Loucy (cell line): ENCODE results near the gene FAM3C.
"Not testable (repeated sequence)": the region's sequence is repeated elsewhere in the genome, so short reads cannot be mapped to it uniquely, and the experiment has no call there.

Source experiments
- H2AFZ ChIP-seq: fragments of 200-600 bp; sonication (generic); 2 replicates; pipeline ENCODE4 v1.6.0; 2016; ENCODE audit warnings: antibody characterized with exemption, mild to moderate bottlenecking, low read length, moderate library complexity
- H3F3A ChIP-seq: fragments of 200-600 bp; 2 replicates; pipeline ENCODE4 v1.6.0; 2016; ENCODE audit warnings: antibody characterized with exemption, low read depth, mild to moderate bottlenecking
- H3K27me3 ChIP-seq: fragments of 200-600 bp; sonication (generic); 2 replicates; pipeline ENCODE4 v1.6.1; 2014; ENCODE audit warnings: low read length, mild to moderate bottlenecking; ENCODE audit not compliant: insufficient read depth, poor library complexity, severe bottlenecking
- H3K36me3 ChIP-seq: fragments of 200-600 bp; sonication (generic); 2 replicates; pipeline ENCODE4 v1.6.1; 2016; ENCODE audit warnings: low read length; ENCODE audit not compliant: insufficient read depth
- H3K4me1 ChIP-seq: fragments of 200-600 bp; sonication (generic); 2 replicates; pipeline ENCODE4 v1.5.1; 2014; ENCODE audit warnings: low read length, mild to moderate bottlenecking; ENCODE audit not compliant: insufficient read depth, poor library complexity, severe bottlenecking
- H3K4me2 ChIP-seq: fragments of 200-600 bp; sonication (generic); 2 replicates; pipeline ENCODE4 v1.6.0; 2014; ENCODE audit warnings: antibody characterized with exemption, low read length, low read depth, mild to moderate bottlenecking; ENCODE audit not compliant: poor library complexity, severe bottlenecking
- H3K4me3 ChIP-seq: fragments of 200-600 bp; sonication (generic); 2 replicates; pipeline ENCODE4 v1.5.1; 2014; ENCODE audit warnings: low read length, mild to moderate bottlenecking, mixed read lengths; ENCODE audit not compliant: poor library complexity, severe bottlenecking
- H3K79me2 ChIP-seq: fragments of 200-600 bp; sonication (generic); 2 replicates; pipeline ENCODE4 v1.6.1; 2014; ENCODE audit warnings: low read length; ENCODE audit not compliant: insufficient read depth
- H3K9ac ChIP-seq: fragments of 200-600 bp; sonication (generic); 2 replicates; pipeline ENCODE4 v1.6.0; 2014; ENCODE audit warnings: mild to moderate bottlenecking, low read depth, low read length, moderate library complexity; ENCODE audit not compliant: poor library complexity, severe bottlenecking
- H3K9me2 ChIP-seq: fragments of 200-600 bp; sonication (generic); replicated peaks from 2 replicates; pipeline ENCODE4 v1.6.1; 2016; ENCODE audit warnings: low read depth, low read length, mixed read lengths
- H3K9me3 ChIP-seq: fragments of 200-600 bp; sonication (generic); 2 replicates; pipeline ENCODE4 v1.6.1; 2014; ENCODE audit warnings: mild to moderate bottlenecking, antibody characterized with exemption, low read length, low read depth; ENCODE audit not compliant: insufficient read depth
- H4K20me1 ChIP-seq: fragments of 200-600 bp; sonication (generic); 2 replicates; pipeline ENCODE4 v1.6.0; 2014; ENCODE audit warnings: antibody characterized with exemption, low read length, mild to moderate bottlenecking; ENCODE audit not compliant: insufficient read depth, poor library complexity, severe bottlenecking
- EZH2phosphoT487 ChIP-seq: fragments of 200-600 bp; IDR thresholded peaks from 2 replicates; pipeline ENCODE4 v1.6.1; 2018; ENCODE audit warnings: antibody characterized with exemption, mild to moderate bottlenecking, moderate library complexity, borderline replicate concordance
- TF ChIP-seq, protein P1 (sequence below): fragments of 200-600 bp; sonication (generic); conservative IDR thresholded peaks from 2 replicates; pipeline ENCODE4 v1.5.1; 2014; ENCODE audit warnings: mild to moderate bottlenecking, antibody characterized with exemption, low read length

FAM3C gene

DNA sequence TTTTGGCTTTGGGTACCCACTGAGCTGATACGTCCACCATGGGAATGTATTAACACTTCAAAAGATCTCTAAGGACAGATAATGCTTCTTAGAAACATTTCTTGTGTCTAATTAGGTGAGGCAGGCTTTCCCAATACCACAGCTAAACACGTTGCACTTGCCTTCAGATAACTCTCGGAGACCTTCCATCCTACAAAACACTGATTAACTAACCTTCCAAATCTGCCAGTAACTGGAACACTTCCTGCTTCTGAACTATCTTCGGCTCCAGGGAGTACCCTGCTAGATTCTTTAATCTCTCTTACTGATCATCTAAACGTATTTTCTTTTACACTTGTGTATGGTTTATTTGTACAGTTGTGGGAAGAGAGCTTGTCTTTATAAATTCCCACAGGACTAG is 68.4 kb downstream of the FAM3C start:
- no peaks in the 10 kb centered on the region for H3K79me2 ChIP-seq
- H3K9me3 ChIP-seq, result no peaks in the 10 kb centered on the region
- no peak overlapping the region for H3K4me2 ChIP-seq
- no peaks in the 10 kb centered on the region for H4K20me1 ChIP-seq
- H2AFZ ChIP-seq, result no peak overlapping the region
- no peak overlapping the region for H3K9ac ChIP-seq
- H3K4me3 ChIP-seq, result no peak overlapping the region
- no peaks in the 10 kb centered on the region for H3F3A ChIP-seq
- no peak for TF ChIP-seq EZH2phosphoT487
- TF ChIP-seq, protein P1, sequence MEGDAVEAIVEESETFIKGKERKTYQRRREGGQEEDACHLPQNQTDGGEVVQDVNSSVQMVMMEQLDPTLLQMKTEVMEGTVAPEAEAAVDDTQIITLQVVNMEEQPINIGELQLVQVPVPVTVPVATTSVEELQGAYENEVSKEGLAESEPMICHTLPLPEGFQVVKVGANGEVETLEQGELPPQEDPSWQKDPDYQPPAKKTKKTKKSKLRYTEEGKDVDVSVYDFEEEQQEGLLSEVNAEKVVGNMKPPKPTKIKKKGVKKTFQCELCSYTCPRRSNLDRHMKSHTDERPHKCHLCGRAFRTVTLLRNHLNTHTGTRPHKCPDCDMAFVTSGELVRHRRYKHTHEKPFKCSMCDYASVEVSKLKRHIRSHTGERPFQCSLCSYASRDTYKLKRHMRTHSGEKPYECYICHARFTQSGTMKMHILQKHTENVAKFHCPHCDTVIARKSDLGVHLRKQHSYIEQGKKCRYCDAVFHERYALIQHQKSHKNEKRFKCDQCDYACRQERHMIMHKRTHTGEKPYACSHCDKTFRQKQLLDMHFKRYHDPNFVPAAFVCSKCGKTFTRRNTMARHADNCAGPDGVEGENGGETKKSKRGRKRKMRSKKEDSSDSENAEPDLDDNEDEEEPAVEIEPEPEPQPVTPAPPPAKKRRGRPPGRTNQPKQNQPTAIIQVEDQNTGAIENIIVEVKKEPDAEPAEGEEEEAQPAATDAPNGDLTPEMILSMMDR, result no peak
- H3K9me2 ChIP-seq, result no peaks in the 10 kb centered on the region
- H3K36me3 ChIP-seq, result no peaks in the 10 kb centered on the region
- no peaks in the 10 kb centered on the region for H3K27me3 ChIP-seq
- H3K4me1 ChIP-seq, result no peaks in the 10 kb centered on the region

DNA sequence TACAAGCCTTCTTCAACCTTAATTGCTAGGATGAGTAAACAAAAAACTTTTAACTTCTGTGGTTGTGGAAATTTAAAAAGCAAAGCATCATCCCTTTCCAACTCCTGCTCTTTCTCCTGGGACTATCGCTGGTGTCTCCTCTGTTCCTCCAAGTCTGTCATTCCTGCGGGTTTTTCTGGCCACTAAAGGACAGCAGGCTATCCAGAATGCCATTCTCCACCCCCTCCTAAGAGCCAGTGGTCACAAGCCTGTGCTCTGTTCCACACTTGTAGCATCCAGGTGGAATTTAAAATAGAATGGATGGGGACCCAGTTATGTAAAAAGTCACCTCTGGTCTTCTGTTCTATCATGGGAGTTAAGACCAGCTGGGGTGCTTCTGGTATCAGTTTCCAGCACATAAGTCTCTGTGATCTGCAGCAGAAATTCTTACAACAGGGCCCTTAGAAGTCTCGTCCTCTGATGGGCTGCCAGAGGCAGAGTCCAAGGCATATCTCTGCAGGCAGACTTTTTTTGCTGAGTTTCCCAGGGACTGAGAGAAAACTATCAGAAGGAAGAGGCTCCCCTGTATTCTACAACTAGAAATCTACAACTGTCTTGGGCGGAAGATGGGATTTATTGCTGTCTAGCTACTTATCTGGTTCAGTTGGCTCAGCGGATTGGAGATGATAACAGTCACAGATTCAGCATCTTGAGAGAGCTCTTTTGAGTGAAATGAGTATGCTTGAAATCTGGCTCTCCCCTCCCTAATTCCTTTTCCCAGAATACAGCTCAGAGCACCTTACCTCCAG is 72.4 kb downstream of the FAM3C start:
- Histone ChIP-seq H3K79me2 (no peaks in the 10 kb centered on the region), H3K4me3 (no peak overlapping the region), H3K27me3 (no peaks in the 10 kb centered on the region), H4K20me1 (no peaks in the 10 kb centered on the region), H3F3A (no peaks in the 10 kb centered on the region), H3K9me3 (no peaks in the 10 kb centered on the region), H2AFZ (no peak overlapping the region), H3K4me2 (no peak overlapping the region), H3K9me2 (no peaks in the 10 kb centered on the region), H3K36me3 (no peaks in the 10 kb centered on the region), H3K9ac (no peak overlapping the region), H3K4me1 (no peaks in the 10 kb centered on the region)
- no peak for TF ChIP-seq EZH2phosphoT487
- TF ChIP-seq, protein P1, result no peak

DNA sequence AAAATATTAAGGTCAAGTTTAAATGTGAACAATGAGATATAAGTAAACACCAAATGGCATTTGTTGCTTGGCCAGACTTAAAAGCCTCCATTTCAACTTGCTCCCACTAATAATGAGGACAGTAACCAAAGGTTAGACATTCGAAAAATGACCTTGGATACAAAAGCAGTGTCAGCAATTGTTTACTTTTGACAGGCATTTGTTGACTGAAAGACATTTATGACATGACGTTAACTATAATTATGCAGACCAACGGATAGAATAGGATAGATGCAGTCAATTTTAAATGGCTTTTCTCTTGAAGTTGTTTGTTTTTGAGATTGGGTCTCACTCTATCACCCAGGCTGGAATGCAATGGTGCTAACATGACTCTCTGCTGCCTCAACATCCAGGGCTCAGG is 73.6 kb downstream of the FAM3C start:
- no peak for TF ChIP-seq EZH2phosphoT487
- TF ChIP-seq, protein P1, result no peak
- Histone ChIP-seq H3K27me3 (no peaks in the 10 kb centered on the region), H3K36me3 (no peaks in the 10 kb centered on the region), H3K79me2 (no peaks in the 10 kb centered on the region), H4K20me1 (no peaks in the 10 kb centered on the region), H3F3A (no peaks in the 10 kb centered on the region), H3K9ac (no peak overlapping the region), H3K4me3 (no peak overlapping the region), H3K4me2 (no peak overlapping the region), H2AFZ (no peak overlapping the region), H3K9me2 (no peaks in the 10 kb centered on the region), H3K9me3 (no peaks in the 10 kb centered on the region), H3K4me1 (no peaks in the 10 kb centered on the region)

DNA sequence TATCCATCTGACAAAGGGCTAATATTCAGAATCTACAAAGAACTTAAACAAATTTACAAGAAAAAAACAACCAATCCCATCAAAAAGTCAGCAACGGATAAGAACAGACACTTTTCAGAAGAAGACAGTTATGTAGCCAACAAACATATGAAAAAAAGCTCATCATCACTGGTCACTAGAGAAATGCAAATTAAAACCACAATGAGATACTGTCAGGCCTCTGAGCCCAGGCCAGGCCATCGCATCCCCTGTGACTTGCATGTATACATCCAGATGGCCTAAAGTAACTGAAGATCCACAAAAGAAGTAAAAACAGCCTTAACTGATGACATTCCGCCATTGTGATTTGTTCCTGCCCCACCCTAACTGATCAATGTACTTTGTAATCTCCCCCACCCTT is 80.9 kb downstream of the FAM3C start:
- not testable (repeated sequence) for H3K27me3 ChIP-seq, H3K9ac ChIP-seq, H3K4me1 ChIP-seq, H3K4me2 ChIP-seq, H4K20me1 ChIP-seq, H3K9me3 ChIP-seq, H3K9me2 ChIP-seq, H3K36me3 ChIP-seq, H2AFZ ChIP-seq, H3F3A ChIP-seq, H3K79me2 ChIP-seq, H3K4me3 ChIP-seq
